GM23248 (cell line): ENCODE data around the gene EXOC2. TPM values are rescaled to one million over a fixed set of nuclear protein-coding genes. Genes with fewer than 3 reads are reported as not detected.

Experiments
- DNase-seq: peaks from one replicate; pipeline ENCODE4 v3.0.0-alpha.2; 2015
- H2AFZ ChIP-seq: fragments of 200-600 bp; sonication (generic); 2 replicates; pipeline ENCODE4 v1.6.1; 2016; ENCODE audit warnings: antibody characterized with exemption
- H3F3A ChIP-seq: fragments of 200-600 bp; sonication (generic); 2 replicates; pipeline ENCODE4 v1.6.1; 2016; ENCODE audit warnings: mild to moderate bottlenecking, antibody characterized with exemption, mixed run types; ENCODE audit not compliant: insufficient read depth
- H3K27ac ChIP-seq: fragments of 200-600 bp; sonication (generic); 2 replicates; pipeline ENCODE4 v1.5.1; 2016; ENCODE audit warnings: mild to moderate bottlenecking
- H3K27me3 ChIP-seq: fragments of 200-600 bp; sonication (generic); replicated peaks from 2 replicates; pipeline ENCODE4 v1.6.1; 2016; ENCODE audit warnings: mild to moderate bottlenecking; ENCODE audit not compliant: insufficient read depth
- H3K36me3 ChIP-seq: fragments of 200-600 bp; sonication (generic); 2 replicates; pipeline ENCODE4 v1.6.1; 2016; ENCODE audit warnings: low read depth, mild to moderate bottlenecking
- H3K4me1 ChIP-seq: fragments of 200-600 bp; sonication (generic); 2 replicates; pipeline ENCODE4 v1.6.1; 2016; ENCODE audit warnings: mild to moderate bottlenecking; ENCODE audit not compliant: insufficient read depth
- H3K4me2 ChIP-seq: fragments of 200-600 bp; sonication (generic); one replicate; pipeline ENCODE4 v1.6.1; 2016; ENCODE audit warnings: mild to moderate bottlenecking; ENCODE audit not compliant: unreplicated experiment
- H3K4me3 ChIP-seq: fragments of 200-600 bp; sonication (generic); 2 replicates; pipeline ENCODE4 v1.5.1; 2016; ENCODE audit warnings: mild to moderate bottlenecking
- H3K79me2 ChIP-seq: fragments of 200-600 bp; sonication (generic); 2 replicates; pipeline ENCODE4 v1.6.1; 2016; ENCODE audit warnings: mild to moderate bottlenecking; ENCODE audit not compliant: insufficient read depth
- H3K9ac ChIP-seq: fragments of 200-600 bp; sonication (generic); 2 replicates; pipeline ENCODE4 v1.6.1; 2016; ENCODE audit warnings: mild to moderate bottlenecking
- H3K9me2 ChIP-seq: fragments of 200-600 bp; sonication (generic); 2 replicates; pipeline ENCODE4 v1.6.1; 2016; ENCODE audit warnings: mixed run types, mild to moderate bottlenecking, moderate library complexity; ENCODE audit not compliant: insufficient read depth
- H3K9me3 ChIP-seq: fragments of 200-600 bp; sonication (generic); one replicate; pipeline ENCODE4 v1.6.1; 2017; ENCODE audit warnings: low read depth
- H4K20me1 ChIP-seq: fragments of 200-600 bp; sonication (generic); 2 replicates; pipeline ENCODE4 v1.6.0; 2016; ENCODE audit not compliant: insufficient read depth
- EZH2 ChIP-seq: fragments of 200-600 bp; sonication (generic); IDR thresholded peaks from 2 replicates; pipeline ENCODE4 v1.6.1; 2018; ENCODE audit warnings: antibody characterized with exemption, mild to moderate bottlenecking; ENCODE audit not compliant: insufficient read depth, poor library complexity, severe bottlenecking
- EZH2phosphoT487 ChIP-seq: fragments of 200-600 bp; sonication (generic); IDR thresholded peaks from 2 replicates; pipeline ENCODE4 v1.6.1; 2018; ENCODE audit warnings: antibody characterized with exemption, moderate library complexity, mild to moderate bottlenecking, low read depth; ENCODE audit not compliant: insufficient read depth
- WGBS, 2 experiments: methylation state at CpG; one replicate each; pipeline ENCODE4 v1.1.6; 2015 to 2017; ENCODE audit warnings: low lambda C conversion rate in 2 of 2, low coverage in 1 of 2; ENCODE audit errors: missing lambda C conversion rate in 2 of 2; 5-methylcytosine and 5-hydroxymethylcytosine counted together
- in situ Hi-C: fragments of 300-500 bp; cut with MboI; formaldehyde crosslinking; loops from 2 replicates; pipeline ENCODE4 v1.15.0; 2020
- polyA plus RNA-seq: library from polyadenylated mRNA; unstranded; fragments of >200 nt; fragmentation: Nextera tagmentation; extraction: Ambion mirVana; gene quantifications from 2 replicates; pipeline ENCODE4 v1.2.1, GENCODE V29; 2016
- total RNA-seq: library from RNA; depleted of rRNA; stranded (reverse); fragments of >200 nt; shearing (Covaris generic); gene quantifications from 2 replicates; pipeline ENCODE4 v1.2.3, GENCODE V29; 2014

Gene EXOC2
- total and polyA plus RNA-seq, 2 experiments from 2014 or later = 17.5 to 32.9 TPM

GRCh38 chr6:579339-579738 lies 113.6 kb downstream of the EXOC2 start:
- no peak overlapping the region for H2AFZ ChIP-seq
- peak; percentile 13 for DNase-seq
- H3K36me3 ChIP-seq = peaks cover 3% of the 10 kb centered on the region; the same call in 1 of the 2 replicates
- H4K20me1 ChIP-seq = no peaks in the 10 kb centered on the region
- H3K4me2 ChIP-seq = no peak overlapping the region
- H3K9me3 ChIP-seq = no peaks in the 10 kb centered on the region
- H3K9me2 ChIP-seq = no peaks in the 10 kb centered on the region
- H3K9ac ChIP-seq = no peak overlapping the region
- TF ChIP-seq EZH2phosphoT487 (no peak), EZH2 (no peak)
- H3K79me2 ChIP-seq = no peaks in the 10 kb centered on the region
- no peaks in the 10 kb centered on the region for H3K4me1 ChIP-seq
- no peak overlapping the region for H3K4me3 ChIP-seq
- in situ Hi-C loops = loop anchor here (25.0 kb wide), 1 partner anchor 833 kb away; no protein-coding TSS in a partner anchor
- 77 to 79% methylated on average over 5 of the region's 5 CpGs for WGBS, 2 experiments
- no peaks in the 10 kb centered on the region for H3K27me3 ChIP-seq
- no peaks in the 10 kb centered on the region for H3F3A ChIP-seq
- H3K27ac ChIP-seq = no peak overlapping the region

GRCh38 chr6:572596-573265 lies 120.2 kb downstream of the EXOC2 start:
- in situ Hi-C loops = no loop called here
- Histone ChIP-seq H3K27ac (no peak overlapping the region), H3K79me2 (no peaks in the 10 kb centered on the region), H3K9me2 (no peaks in the 10 kb centered on the region), H3K4me1 (no peaks in the 10 kb centered on the region), H3K4me3 (no peak overlapping the region), H3K27me3 (no peaks in the 10 kb centered on the region), H2AFZ (no peak overlapping the region), H3K9me3 (no peaks in the 10 kb centered on the region), H3K9ac (no peak overlapping the region), H3F3A (no peaks in the 10 kb centered on the region), H3K36me3 (peaks cover 6% of the 10 kb centered on the region; the same call in 1 of the 2 replicates), H3K4me2 (no peak overlapping the region), H4K20me1 (no peaks in the 10 kb centered on the region)
- no peak for DNase-seq
- 87 to 89% methylated on average over 16 of the region's 16 CpGs for WGBS, 2 experiments
- no peak for TF ChIP-seq EZH2phosphoT487
- no peak for TF ChIP-seq EZH2

- no peak overlapping the region for H3K4me2 ChIP-seq
- no peaks in the 10 kb centered on the region for H3K9me3 ChIP-seq
- in situ Hi-C loops = no loop called here
- H3K27ac ChIP-seq = no peak overlapping the region
- no peaks in the 10 kb centered on the region for H3K79me2 ChIP-seq
- DNase-seq = no peak
- no peak overlapping the region for H3K4me3 ChIP-seq
- H2AFZ ChIP-seq = no peak overlapping the region
- no peaks in the 10 kb centered on the region for H3K9me2 ChIP-seq
- no peaks in the 10 kb centered on the region for H3K27me3 ChIP-seq
- H3K9ac ChIP-seq = no peak overlapping the region
- no peaks in the 10 kb centered on the region for H3F3A ChIP-seq
- no peak for TF ChIP-seq EZH2
- no peak for TF ChIP-seq EZH2phosphoT487
- 98 to 100% methylated on average over 6 of the region's 6 CpGs for WGBS, 2 experiments
- peaks cover 6% of the 10 kb centered on the region; the same call in 1 of the 2 replicates for H3K36me3 ChIP-seq
- H3K4me1 ChIP-seq = no peaks in the 10 kb centered on the region
- no peaks in the 10 kb centered on the region for H4K20me1 ChIP-seq
Measured at GRCh38 chr6:571892-572291, 121.0 kb downstream of the EXOC2 start.

GRCh38 chr6:570825-571224 lies 122.1 kb downstream of the EXOC2 start:
- H3K27ac ChIP-seq = no peak overlapping the region
- no peaks in the 10 kb centered on the region for H3K4me1 ChIP-seq
- TF ChIP-seq EZH2phosphoT487 = no peak
- TF ChIP-seq EZH2 = no peak
- H4K20me1 ChIP-seq = no peaks in the 10 kb centered on the region
- DNase-seq = no peak
- 99 to 100% methylated on average over 5 of the region's 5 CpGs for WGBS, 2 experiments
- no peaks in the 10 kb centered on the region for H3K9me2 ChIP-seq
- H3F3A ChIP-seq = no peaks in the 10 kb centered on the region
- H3K27me3 ChIP-seq = no peaks in the 10 kb centered on the region
- no peak overlapping the region for H3K4me2 ChIP-seq
- H3K36me3 ChIP-seq = peaks cover 6% of the 10 kb centered on the region; the same call in 1 of the 2 replicates
- no peaks in the 10 kb centered on the region for H3K79me2 ChIP-seq
- H3K4me3 ChIP-seq = no peak overlapping the region
- no peak overlapping the region for H2AFZ ChIP-seq
- in situ Hi-C loops = no loop called here
- no peak overlapping the region for H3K9ac ChIP-seq
- no peaks in the 10 kb centered on the region for H3K9me3 ChIP-seq
